ENCODE results near the gene SSTR1. TPM values are rescaled to one million over a fixed set of nuclear protein-coding genes. Genes with fewer than 3 reads are reported as not detected.

The SSTR1 gene
- total RNA-seq, 1 experiment from 2014 or later = not detected

- Histone ChIP-seq H3K79me2 (ENCODE audit: insufficient read depth, low read length) (no peaks in the 10 kb centered on the region), H2AFZ (ENCODE audit: low read depth, low read length, poor library complexity, severe bottlenecking) (no peak overlapping the region), H3K9ac (ENCODE audit: low read length) (no peak overlapping the region), H3K4me3 (replicated peaks in 1 of 2; ENCODE audit: low read depth in 1 of 2, low read length in 2 of 2) (no peak overlapping the region), H3K27ac (ENCODE audit: low read depth, low read length) (no peak overlapping the region), H3K4me2 (ENCODE audit: low read length) (no peak overlapping the region), H3K4me1 (ENCODE audit: control insufficient read depth in 1 of 2, insufficient read depth in 2 of 2, low read length in 2 of 2) (no peaks in the 10 kb centered on the region), H4K20me1 (ENCODE audit: insufficient read depth) (no peaks in the 10 kb centered on the region), H3K9me2 (ENCODE audit: insufficient read depth) (no peaks in the 10 kb centered on the region), H3K9me3 (ENCODE audit: control insufficient read depth in 1 of 2, insufficient read depth in 1 of 2, low read depth in 1 of 2, low read length in 2 of 2) (peaks cover 0 to 3% of the 10 kb centered on the region in 2 experiments; a peak in 1 of 4 replicates), H3K36me3 (ENCODE audit: control insufficient read depth in 1 of 2, insufficient read depth in 2 of 2, low read length in 2 of 2) (no peaks in the 10 kb centered on the region), H3K27me3 (ENCODE audit: insufficient read depth, low read length) (no peaks in the 10 kb centered on the region)
- intact Hi-C loops (cut with micrococcal nuclease) = no loop called here
- TF ChIP-seq EZH2 (IDR thresholded peaks at IDR 0.05) = no peak
- TF ChIP-seq FOSL1 (IDR thresholded peaks at IDR 0.05; ENCODE audit: low read depth) = no peak
- TF ChIP-seq MAX (IDR thresholded peaks at IDR 0.05) = no peak
- TF ChIP-seq ZBTB33 (IDR thresholded peaks at IDR 0.05; ENCODE audit: extremely low read depth, insufficient replicate concordance, low read length) = no peak
- no peak for TF ChIP-seq SRF (IDR thresholded peaks at IDR 0.05; ENCODE audit: low read depth)
- TF ChIP-seq JUND (IDR thresholded peaks at IDR 0.05) = no peak
- no peak for TF ChIP-seq REST (IDR thresholded peaks at IDR 0.05; ENCODE audit: low read depth)
- no peak for TF ChIP-seq EZH2phosphoT487 (IDR thresholded peaks at IDR 0.05; ENCODE audit: borderline replicate concordance)
- TF ChIP-seq SIN3A (IDR thresholded peaks at IDR 0.05; ENCODE audit: low read depth) = no peak
- TF ChIP-seq POLR2AphosphoS5 (IDR thresholded peaks at IDR 0.05; ENCODE audit: low read depth, low read length) = no peak
- TF ChIP-seq ZFX (IDR thresholded peaks at IDR 0.05) = no peak
- TF ChIP-seq SP1 (IDR thresholded peaks at IDR 0.05; ENCODE audit: low read depth) = no peak
- TF ChIP-seq ATF3 (IDR thresholded peaks at IDR 0.05) = no peak
- no peak for TF ChIP-seq CEBPB (IDR thresholded peaks at IDR 0.05; ENCODE audit: low read depth)
- no peak for TF ChIP-seq POLR2A (IDR thresholded peaks at IDR 0.05; ENCODE audit: borderline replicate concordance, extremely low read depth, insufficient read depth, insufficient read length)
- TF ChIP-seq, protein P1, sequence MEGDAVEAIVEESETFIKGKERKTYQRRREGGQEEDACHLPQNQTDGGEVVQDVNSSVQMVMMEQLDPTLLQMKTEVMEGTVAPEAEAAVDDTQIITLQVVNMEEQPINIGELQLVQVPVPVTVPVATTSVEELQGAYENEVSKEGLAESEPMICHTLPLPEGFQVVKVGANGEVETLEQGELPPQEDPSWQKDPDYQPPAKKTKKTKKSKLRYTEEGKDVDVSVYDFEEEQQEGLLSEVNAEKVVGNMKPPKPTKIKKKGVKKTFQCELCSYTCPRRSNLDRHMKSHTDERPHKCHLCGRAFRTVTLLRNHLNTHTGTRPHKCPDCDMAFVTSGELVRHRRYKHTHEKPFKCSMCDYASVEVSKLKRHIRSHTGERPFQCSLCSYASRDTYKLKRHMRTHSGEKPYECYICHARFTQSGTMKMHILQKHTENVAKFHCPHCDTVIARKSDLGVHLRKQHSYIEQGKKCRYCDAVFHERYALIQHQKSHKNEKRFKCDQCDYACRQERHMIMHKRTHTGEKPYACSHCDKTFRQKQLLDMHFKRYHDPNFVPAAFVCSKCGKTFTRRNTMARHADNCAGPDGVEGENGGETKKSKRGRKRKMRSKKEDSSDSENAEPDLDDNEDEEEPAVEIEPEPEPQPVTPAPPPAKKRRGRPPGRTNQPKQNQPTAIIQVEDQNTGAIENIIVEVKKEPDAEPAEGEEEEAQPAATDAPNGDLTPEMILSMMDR (IDR thresholded peaks at IDR 0.05 in 2 of 3, conservative IDR thresholded peaks at IDR 0.05 in 1 of 3; ENCODE audit: borderline replicate concordance in 1 of 3, insufficient read depth in 1 of 3, low read depth in 2 of 3, low read length in 2 of 3) = no peak
- no peak for TF ChIP-seq ELF1 (IDR thresholded peaks at IDR 0.05; ENCODE audit: borderline replicate concordance, low read depth)
- no peak for ATAC-seq
- no TSS peak for BruUV-seq (replicated peaks)
- no peak for DNase-seq (ENCODE audit: low read depth, low spot score)
- ChIA-PET CTCF (no interaction called here), RAD21 (ENCODE audit: low non-redundant PET in 1 of 2, low total read pairs in 2 of 2, uncharacterized antibody in 2 of 2, unreplicated experiment in 2 of 2) (no interaction called here), POLR2A (no interaction called here)
These were observed 53.9 kb downstream of the SSTR1 start for GRCh38 chr14:38261620-38262019.

Measured in HCT116 (cell line).